Vagina (tissue), 2 donors: ENCODE results near the gene ORC6. TPM values are rescaled to one million over a fixed set of nuclear protein-coding genes. Genes with fewer than 3 reads are reported as not detected.

Source experiments
- DNase-seq, 2 donors: peaks; one replicate each; pipeline ENCODE4 v3.0.0-alpha.2; 2017; ENCODE audit errors: extremely low spot score in 2 of 2
- H3K27ac ChIP-seq: fragments of 200-600 bp; sonication (generic); one replicate; pipeline ENCODE4 v1.5.1; 2019
- H3K27me3 ChIP-seq: fragments of 200-600 bp; sonication (generic); one replicate; pipeline ENCODE4 v1.5.1; 2019
- H3K36me3 ChIP-seq, 2 donors: fragments of 200-600 bp; sonication (generic); one replicate each; pipeline ENCODE4 v1.5.1; 2017 to 2019
- H3K4me1 ChIP-seq: fragments of 200-600 bp; sonication (generic); one replicate; pipeline ENCODE4 v1.5.1; 2019
- H3K4me3 ChIP-seq, 2 donors: fragments of 200-600 bp; sonication (generic); 1 replicate in 1 of 2; 2 replicates in 1 of 2; pipeline ENCODE4 v1.5.1; 2016 to 2019
- H3K9me3 ChIP-seq: fragments of 200-600 bp; sonication (generic); one replicate; pipeline ENCODE4 v1.5.1; 2019
- CTCF ChIP-seq, 3 experiments: fragments of 450-650 bp in 2 of 3; fragments of 200-600 bp in 1 of 3; sonication (generic) in 1 of 3; IDR thresholded peaks; one replicate each; pipeline ENCODE4 v1.5.1; 2017 to 2019; ENCODE audit warnings: antibody characterized with exemption in 3 of 3, mild to moderate bottlenecking in 2 of 3, moderate library complexity in 2 of 3
- POLR2A ChIP-seq, 2 donors: fragments of 450-650 bp; IDR thresholded peaks; one replicate each; pipeline ENCODE4 v1.6.1; 2017; ENCODE audit warnings: antibody characterized with exemption in 2 of 2, mild to moderate bottlenecking in 2 of 2, moderate library complexity in 2 of 2
- POLR2AphosphoS5 ChIP-seq, 2 donors: sonication (generic); formaldehyde crosslinking; IDR thresholded peaks; one replicate each; pipeline ENCODE4 v1.9.0; 2017; ENCODE audit warnings: antibody characterized with exemption in 2 of 2, mild to moderate bottlenecking in 2 of 2, low read depth in 1 of 2; ENCODE audit not compliant: insufficient read depth in 1 of 2
- intact Hi-C: fragments of 100-400 bp; cut with DNase I; formaldehyde crosslinking; loops from one replicate; pipeline ENCODE4 v1.15.1; 2023
- total RNA-seq: library from RNA; depleted of rRNA; stranded (reverse); fragments of >200 nt; gene quantifications from one replicate; pipeline ENCODE4 v1.2.3, GENCODE V29; 2016

Gene ORC6
- total RNA-seq, 1 donor from 2014 or later, result 2.2 TPM

DNA sequence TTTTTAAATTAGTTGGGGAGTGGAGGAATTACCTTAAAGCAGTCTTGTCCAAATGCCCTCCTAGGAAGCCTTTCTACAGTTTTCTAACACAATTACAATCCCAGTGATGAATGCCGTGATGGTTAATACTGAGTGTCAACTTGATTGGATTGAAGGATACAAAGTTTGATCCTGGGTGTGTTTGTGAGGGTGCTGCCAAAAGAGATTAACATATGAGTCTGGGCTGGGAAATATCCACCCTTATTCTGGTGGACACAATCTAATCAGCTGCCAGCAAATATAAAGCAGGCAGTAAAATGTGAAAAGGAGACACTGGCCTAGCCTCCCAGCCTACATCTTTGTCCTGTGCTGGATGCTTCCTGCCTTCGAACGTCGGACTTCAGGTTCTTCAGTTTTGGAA is 12.2 kb downstream of the ORC6 start:
- H3K4me3 ChIP-seq, result no peak overlapping the region
- no peaks in the 10 kb centered on the region for H3K4me1 ChIP-seq
- intact Hi-C loops, result no loop called here
- H3K9me3 ChIP-seq, result no peaks in the 10 kb centered on the region
- H3K36me3 ChIP-seq, result no peaks in the 10 kb centered on the region
- no peak overlapping the region for H3K27ac ChIP-seq
- TF ChIP-seq CTCF (IDR thresholded peaks at IDR 0.05) (no peak), POLR2A (IDR thresholded peaks at IDR 0.05) (no peak), POLR2AphosphoS5 (IDR thresholded peaks at IDR 0.05; ENCODE audit: insufficient read depth in 1 of 2, low read depth in 1 of 2) (no peak)
- no peaks in the 10 kb centered on the region for H3K27me3 ChIP-seq
- no peak for DNase-seq

DNA sequence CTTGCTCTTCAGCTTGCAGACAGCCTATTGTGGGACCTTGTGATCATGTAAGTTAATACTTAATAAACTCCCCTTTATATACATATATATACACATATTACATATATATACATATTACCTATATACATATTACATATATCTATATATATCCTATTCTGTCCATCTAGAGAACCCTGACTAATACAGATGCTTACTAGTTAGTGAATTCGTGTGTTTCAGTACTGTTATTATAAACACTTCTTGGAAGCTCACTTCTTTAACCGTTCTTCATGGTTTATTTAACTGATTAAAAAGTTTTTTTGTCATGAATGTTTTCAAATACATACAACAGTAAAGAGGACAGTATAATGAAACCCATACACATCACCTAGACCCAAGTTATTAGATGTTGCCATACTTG is 12.6 kb downstream of the ORC6 start:
- DNase-seq, result no peak
- no peak overlapping the region for H3K4me3 ChIP-seq
- no peaks in the 10 kb centered on the region for H3K27me3 ChIP-seq
- TF ChIP-seq POLR2AphosphoS5 (IDR thresholded peaks at IDR 0.05; ENCODE audit: insufficient read depth in 1 of 2, low read depth in 1 of 2) (no peak), POLR2A (IDR thresholded peaks at IDR 0.05) (no peak), CTCF (IDR thresholded peaks at IDR 0.05) (no peak)
- no peaks in the 10 kb centered on the region for H3K4me1 ChIP-seq
- H3K36me3 ChIP-seq, result no peaks in the 10 kb centered on the region
- H3K27ac ChIP-seq, result no peak overlapping the region
- H3K9me3 ChIP-seq, result no peaks in the 10 kb centered on the region
- intact Hi-C loops, result no loop called here

DNA sequence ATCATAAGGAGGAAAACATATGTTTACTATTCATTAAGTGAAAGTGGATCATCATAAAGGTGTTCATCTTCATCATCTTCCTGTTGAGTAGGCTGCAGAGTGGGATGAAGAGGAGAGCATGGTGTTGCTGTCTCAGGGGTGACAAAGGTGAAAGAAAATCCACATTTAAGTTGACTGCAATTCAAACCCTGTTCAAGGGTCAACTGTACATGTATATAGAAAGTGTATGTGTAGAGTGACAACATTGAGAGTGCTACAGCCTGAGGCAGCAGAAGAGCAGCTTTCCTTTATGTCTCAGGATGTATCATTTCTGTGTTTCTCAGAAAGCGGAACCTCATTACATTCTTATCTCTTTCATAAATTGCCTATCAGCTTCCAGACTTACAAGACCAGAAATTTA is 17.2 kb downstream of the ORC6 start:
- Histone ChIP-seq H3K4me1 (no peaks in the 10 kb centered on the region), H3K27me3 (no peaks in the 10 kb centered on the region), H3K27ac (no peak overlapping the region), H3K4me3 (no peak overlapping the region), H3K36me3 (no peaks in the 10 kb centered on the region), H3K9me3 (no peaks in the 10 kb centered on the region)
- DNase-seq, result no peak
- TF ChIP-seq POLR2A (IDR thresholded peaks at IDR 0.05) (no peak), CTCF (IDR thresholded peaks at IDR 0.05) (no peak)
- intact Hi-C loops, result no loop called here

GRCh38 chr16:46709469-46710005 is 20.1 kb downstream of the ORC6 start:
- intact Hi-C loops, result no loop called here
- Histone ChIP-seq H3K36me3 (no peaks in the 10 kb centered on the region), H3K4me3 (no peak overlapping the region), H3K27me3 (no peaks in the 10 kb centered on the region), H3K4me1 (no peaks in the 10 kb centered on the region), H3K27ac (no peak overlapping the region), H3K9me3 (no peaks in the 10 kb centered on the region)
- no peak for DNase-seq
- TF ChIP-seq POLR2A (IDR thresholded peaks at IDR 0.05) (no peak), CTCF (IDR thresholded peaks at IDR 0.05) (no peak), POLR2AphosphoS5 (IDR thresholded peaks at IDR 0.05; ENCODE audit: insufficient read depth in 1 of 2, low read depth in 1 of 2) (no peak)

- Histone ChIP-seq H3K27me3 (no peaks in the 10 kb centered on the region), H3K4me3 (no peak overlapping the region), H3K9me3 (no peaks in the 10 kb centered on the region), H3K36me3 (no peaks in the 10 kb centered on the region), H3K27ac (no peak overlapping the region), H3K4me1 (no peaks in the 10 kb centered on the region)
- intact Hi-C loops, result no loop called here
- no peak for TF ChIP-seq POLR2A (IDR thresholded peaks at IDR 0.05)
- TF ChIP-seq POLR2AphosphoS5 (IDR thresholded peaks at IDR 0.05; ENCODE audit: insufficient read depth in 1 of 2, low read depth in 1 of 2), result no peak
- TF ChIP-seq CTCF (IDR thresholded peaks at IDR 0.05), result no peak
- no peak for DNase-seq
Measured at GRCh38 chr16:46711106-46712058, 21.9 kb downstream of the ORC6 start.
